Superior temporal gyrus (tissue), 1 donor: ENCODE results near the gene C2orf80.
"Not testable (repeated sequence)": the region's sequence is repeated elsewhere in the genome, so short reads cannot be mapped to it uniquely, and the experiment has no call there.

ENCODE experiments used
- DNase-seq: peaks from one replicate; pipeline ENCODE4 v3.0.0-alpha.2; 2016; ENCODE audit errors: extremely low spot score

The C2orf80 gene

GRCh38 chr2:208135794-208136715 lies 53.8 kb downstream of the C2orf80 start:
- DNase-seq: no peak

GRCh38 chr2:208134928-208135586 lies 54.8 kb downstream of the C2orf80 start:
- no peak for DNase-seq

DNA sequence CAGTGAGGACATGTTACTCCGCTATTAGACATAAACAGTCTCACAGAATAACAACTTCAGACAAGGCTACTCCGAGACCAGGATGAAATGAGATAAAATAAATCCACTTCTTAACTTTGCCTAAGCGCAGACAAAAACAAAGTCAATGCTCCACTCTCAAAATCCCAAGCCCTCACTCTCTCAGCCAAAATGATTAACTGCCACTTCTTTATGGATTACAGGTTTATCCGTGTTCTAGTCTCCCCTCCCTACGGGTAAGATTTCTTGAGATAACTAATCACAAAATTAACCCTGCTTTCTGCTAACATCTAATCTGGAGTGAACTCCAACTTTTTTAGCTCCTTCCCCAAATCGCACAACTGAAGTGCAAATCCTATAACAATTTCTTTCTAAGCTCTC lies 59.1 kb downstream of the C2orf80 start:
- DNase-seq: no peak

GRCh38 chr2:208129744-208130711 lies 59.8 kb downstream of the C2orf80 start, which contains the start of gene CRYGC:
Gene CRYGC, minus strand, starts transcription at chr2:208129828. Its CDS starts 36 bp downstream, at chr2:208129792.
- DNase-seq: no peak

GRCh38 chr2:208128136-208128535 lies 61.7 kb downstream of the C2orf80 start:
- DNase-seq: no peak

GRCh38 chr2:208127090-208127489 lies 62.7 kb downstream of the C2orf80 start:
- DNase-seq: no peak

GRCh38 chr2:208125251-208125650 lies 64.6 kb downstream of the C2orf80 start:
- DNase-seq: no peak

GRCh38 chr2:208124013-208124715 lies 65.7 kb downstream of the C2orf80 start, which contains the start of gene CRYGD:
Gene CRYGD, minus strand, starts transcription at chr2:208124524. Its CDS starts 51 bp downstream, at chr2:208124473.
- not testable (repeated sequence) for DNase-seq

- DNase-seq: no peak
Measured at GRCh38 chr2:208122248-208122647, 67.6 kb downstream of the C2orf80 start.

GRCh38 chr2:208118918-208119317 lies 70.9 kb downstream of the C2orf80 start:
- DNase-seq: no peak

- not testable (repeated sequence) for DNase-seq
Measured at GRCh38 chr2:208117390-208117789, 72.4 kb downstream of the C2orf80 start.
